Neural cell (in vitro differentiated cells): ENCODE results near the gene PDGFB.

Experiments
- EZH2 ChIP-seq: fragments of 200-600, 300-800 bp; shearing (Covaris generic), sonication (generic); IDR thresholded peaks from 2 replicates; pipeline ENCODE4 v1.6.1; 2014; ENCODE audit warnings: antibody characterized with exemption, low read length, borderline replicate concordance, mild to moderate bottlenecking; ENCODE audit not compliant: insufficient read depth, poor library complexity, severe bottlenecking
- POLR2AphosphoS5 ChIP-seq: IDR thresholded peaks from 2 replicates; pipeline ENCODE4 v1.6.1; 2012
- RAD21 ChIP-seq: fragments of 450-650 bp; conservative IDR thresholded peaks from 2 replicates; pipeline ENCODE4 v1.6.1; 2014; ENCODE audit warnings: antibody characterized with exemption, mild to moderate bottlenecking, moderate library complexity
- TF ChIP-seq, protein P1 (sequence below): fragments of 450-650 bp; IDR thresholded peaks from 2 replicates; pipeline ENCODE4 v1.5.1; 2014; ENCODE audit warnings: antibody characterized with exemption, mild to moderate bottlenecking, moderate library complexity; ENCODE audit not compliant: poor library complexity, severe bottlenecking

GRCh38 chr22:39229688-39230260 is 15.0 kb downstream of the PDGFB start:
- TF ChIP-seq, protein P1, sequence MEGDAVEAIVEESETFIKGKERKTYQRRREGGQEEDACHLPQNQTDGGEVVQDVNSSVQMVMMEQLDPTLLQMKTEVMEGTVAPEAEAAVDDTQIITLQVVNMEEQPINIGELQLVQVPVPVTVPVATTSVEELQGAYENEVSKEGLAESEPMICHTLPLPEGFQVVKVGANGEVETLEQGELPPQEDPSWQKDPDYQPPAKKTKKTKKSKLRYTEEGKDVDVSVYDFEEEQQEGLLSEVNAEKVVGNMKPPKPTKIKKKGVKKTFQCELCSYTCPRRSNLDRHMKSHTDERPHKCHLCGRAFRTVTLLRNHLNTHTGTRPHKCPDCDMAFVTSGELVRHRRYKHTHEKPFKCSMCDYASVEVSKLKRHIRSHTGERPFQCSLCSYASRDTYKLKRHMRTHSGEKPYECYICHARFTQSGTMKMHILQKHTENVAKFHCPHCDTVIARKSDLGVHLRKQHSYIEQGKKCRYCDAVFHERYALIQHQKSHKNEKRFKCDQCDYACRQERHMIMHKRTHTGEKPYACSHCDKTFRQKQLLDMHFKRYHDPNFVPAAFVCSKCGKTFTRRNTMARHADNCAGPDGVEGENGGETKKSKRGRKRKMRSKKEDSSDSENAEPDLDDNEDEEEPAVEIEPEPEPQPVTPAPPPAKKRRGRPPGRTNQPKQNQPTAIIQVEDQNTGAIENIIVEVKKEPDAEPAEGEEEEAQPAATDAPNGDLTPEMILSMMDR: no peak
- TF ChIP-seq POLR2AphosphoS5: no peak
- no peak for TF ChIP-seq RAD21
- no peak for TF ChIP-seq EZH2
